Kidney epithelial cell (primary cell): ENCODE measurements around the gene SLIRP. TPM values are rescaled to one million over a fixed set of nuclear protein-coding genes. Genes with fewer than 3 reads are reported as not detected.
"Not testable (repeated sequence)": the region's sequence is repeated elsewhere in the genome, so short reads cannot be mapped to it uniquely, and the experiment has no call there.

Experiments used
- DNase-seq: peaks from one replicate; pipeline ENCODE4 v3.0.0-alpha.2; 2010; ENCODE audit warnings: low read depth
- H3K27me3 ChIP-seq: 2 replicates; pipeline ENCODE4 v1.6.0; 2011; ENCODE audit warnings: low read length; ENCODE audit not compliant: control insufficient read depth, insufficient read depth
- H3K36me3 ChIP-seq: 2 replicates; pipeline ENCODE4 v1.5.1; 2011; ENCODE audit warnings: low read length; ENCODE audit not compliant: control insufficient read depth, insufficient read depth
- H3K4me3 ChIP-seq: 2 replicates; pipeline ENCODE4 v1.5.1; 2011; ENCODE audit warnings: low read depth, mild to moderate bottlenecking, control low read depth, low read length
- CTCF ChIP-seq: IDR thresholded peaks from 2 replicates; pipeline ENCODE4 v1.5.1; 2011; ENCODE audit warnings: mild to moderate bottlenecking, moderate library complexity, low read length, control low read depth, inconsistent platforms; ENCODE audit not compliant: insufficient read depth, poor library complexity, severe bottlenecking
- total RNA-seq: library from RNA; depleted of rRNA; stranded (reverse); fragments of >200 nt; gene quantifications from 2 replicates; pipeline ENCODE4 v1.2.3, GENCODE V29; 2015

Gene SLIRP
- total RNA-seq: 186 and 260 TPM in 2 replicates

DNA sequence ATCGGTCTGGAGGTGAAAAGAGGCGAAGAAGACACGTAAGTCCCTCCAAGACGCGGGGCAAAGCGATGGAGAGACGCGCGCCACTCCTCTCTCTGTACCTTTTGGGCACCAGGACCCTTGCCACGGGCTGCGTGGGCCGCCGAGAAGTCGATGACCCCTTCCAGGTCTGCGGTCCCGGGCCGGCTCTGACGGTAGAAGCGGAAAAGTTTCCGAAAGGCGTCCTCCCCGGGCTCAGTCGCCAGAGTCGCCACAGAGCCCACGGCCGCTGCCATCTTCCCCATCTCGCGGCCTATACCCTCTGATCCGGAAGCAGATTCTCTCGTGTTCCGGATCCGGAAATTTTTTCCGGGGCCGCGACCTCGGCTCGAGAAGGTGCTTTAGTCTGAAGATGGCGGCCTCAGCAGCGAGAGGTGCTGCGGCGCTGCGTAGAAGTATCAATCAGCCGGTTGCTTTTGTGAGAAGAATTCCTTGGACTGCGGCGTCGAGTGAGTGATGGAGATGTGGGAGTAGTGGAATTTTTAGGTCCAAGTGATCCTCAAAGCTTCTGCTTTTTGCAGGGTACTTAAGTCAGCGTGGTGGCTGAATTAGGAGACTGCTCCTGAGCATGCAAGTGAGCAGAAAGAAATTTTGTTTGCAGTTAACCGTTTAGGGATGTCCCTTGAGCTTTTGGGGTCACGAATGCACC, at the start of gene SLIRP, which contains the start of gene ALKBH1:
SLIRP (plus strand) TSS at position 380 of the 685 bp plus-strand sequence; CDS start at position 389, 9 bp downstream.
ALKBH1 (minus strand) TSS at position 300 of the 685 bp plus-strand sequence; CDS start at position 281, 19 bp downstream.
- peak; percentile 32 for DNase-seq
- Histone ChIP-seq H3K4me3 (peak within 1 kb of the TSS; percentile 87), H3K27me3 (no peaks in the 10 kb centered on the region), H3K36me3 (peaks cover 1% of the 10 kb centered on the region)
- TF ChIP-seq CTCF: no peak

DNA sequence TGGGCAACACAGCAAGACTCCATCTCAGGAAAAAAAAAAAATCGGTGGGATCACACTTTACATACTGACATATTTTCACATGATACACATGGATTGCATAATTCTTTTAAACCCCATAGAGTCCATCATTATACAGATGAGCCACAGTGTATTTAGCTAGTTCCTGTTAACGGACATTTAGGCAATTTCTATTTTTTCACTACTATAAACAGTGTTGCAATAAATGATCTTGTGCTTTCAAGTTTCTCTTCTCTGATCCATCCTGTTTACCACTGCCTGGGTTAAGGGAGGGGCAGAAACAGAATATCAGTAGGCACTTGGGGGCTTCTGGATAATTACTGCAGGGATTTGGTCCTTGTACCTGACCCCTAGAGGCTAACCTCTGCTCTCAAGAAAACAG, 48.1 kb upstream of the SLIRP start:
- no peak for TF ChIP-seq CTCF
- peaks cover 2% of the 10 kb centered on the region for H3K27me3 ChIP-seq
- H3K4me3 ChIP-seq: no peak overlapping the region
- no peaks in the 10 kb centered on the region for H3K36me3 ChIP-seq
- no peak for DNase-seq

DNA sequence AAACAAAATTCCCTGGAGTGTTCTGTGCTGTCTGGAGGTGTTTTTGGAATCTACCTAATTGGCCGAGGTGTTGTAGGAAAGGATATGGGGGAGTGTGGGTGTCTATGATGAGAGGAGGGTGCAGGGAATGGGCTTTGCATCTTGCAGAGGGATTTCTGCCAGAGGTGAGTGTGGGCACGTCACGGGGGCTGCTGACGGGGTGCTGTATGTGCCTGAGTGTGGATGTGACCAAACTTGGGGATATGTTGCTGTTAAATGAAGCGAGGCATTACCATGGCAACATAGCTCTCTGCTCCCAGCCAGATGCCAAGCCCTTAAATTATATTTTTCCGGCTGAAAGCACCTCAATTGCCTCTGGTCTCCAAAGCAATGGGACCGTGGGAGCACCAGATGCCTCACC, 47.1 kb upstream of the SLIRP start:
- no peak for TF ChIP-seq CTCF
- no peak overlapping the region for H3K4me3 ChIP-seq
- no peaks in the 10 kb centered on the region for H3K36me3 ChIP-seq
- peaks cover 2% of the 10 kb centered on the region for H3K27me3 ChIP-seq
- DNase-seq: peak; percentile 56

DNA sequence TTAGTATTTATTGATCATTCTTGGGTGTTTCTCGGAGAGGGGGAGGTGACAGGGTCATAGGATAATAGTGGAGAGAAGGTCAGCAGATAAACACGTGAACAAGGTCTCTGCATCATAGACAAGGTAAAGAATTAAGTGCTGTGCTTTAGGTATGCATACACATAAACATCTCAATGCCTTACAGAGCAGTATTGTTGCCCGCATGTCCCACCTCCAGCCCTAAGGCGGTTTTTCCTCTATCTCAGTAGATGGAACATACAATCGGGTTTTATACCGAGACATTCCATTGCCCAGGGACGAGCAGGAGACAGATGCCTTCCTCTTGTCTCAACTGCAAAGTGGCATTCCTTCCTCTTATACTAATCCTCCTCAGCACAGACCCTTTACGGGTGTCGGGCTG, 46.3 kb upstream of the SLIRP start:
- not testable (repeated sequence) for H3K27me3 ChIP-seq, H3K4me3 ChIP-seq, DNase-seq, H3K36me3 ChIP-seq

- TF ChIP-seq CTCF: no peak
- DNase-seq: no peak
- Histone ChIP-seq H3K4me3 (no peak overlapping the region), H3K36me3 (no peaks in the 10 kb centered on the region), H3K27me3 (no peaks in the 10 kb centered on the region)
These were observed 44.6 kb upstream of the SLIRP start for GRCh38 chr14:77663293-77663692.

GRCh38 chr14:77667331-77667730, 40.6 kb upstream of the SLIRP start:
- Histone ChIP-seq H3K4me3 (no peak overlapping the region), H3K36me3 (no peaks in the 10 kb centered on the region), H3K27me3 (no peaks in the 10 kb centered on the region)
- no peak for TF ChIP-seq CTCF
- DNase-seq: no peak
